HepG2 (cell line): ENCODE results near the gene MED22. TPM values are rescaled to one million over a fixed set of nuclear protein-coding genes. Genes with fewer than 3 reads are reported as not detected.

Experiments
- ARHGAP35 ChIP-seq: sonication (generic); formaldehyde crosslinking; IDR thresholded peaks from 2 replicates; pipeline ENCODE4 v1.9.0; 2022; ENCODE audit warnings: mild to moderate bottlenecking, inconsistent platforms, moderate library complexity, missing genetic modification reagents, borderline replicate concordance
- ATRX ChIP-seq: sonication (generic); formaldehyde crosslinking; IDR thresholded peaks from 2 replicates; pipeline ENCODE4 v1.4.0; 2020; ENCODE audit warnings: missing genetic modification reagents, borderline replicate concordance
- GATA4 ChIP-seq: sonication (generic); IDR thresholded peaks from 2 replicates; pipeline ENCODE4 v1.6.1; 2016; ENCODE audit warnings: antibody characterized with exemption, low read depth, borderline replicate concordance
- KMT2B ChIP-seq: IDR thresholded peaks from 2 replicates; pipeline ENCODE4 v1.6.1; 2016; ENCODE audit warnings: missing genetic modification reagents, missing compliant biosample characterization
- RBM39 ChIP-seq: fragments of 200-400 bp; formaldehyde crosslinking; IDR thresholded peaks from one replicate; pipeline ENCODE4 v1.6.1; 2018; ENCODE audit warnings: antibody characterized with exemption, mild to moderate bottlenecking, low read depth, low read length; ENCODE audit not compliant: poor library complexity, severe bottlenecking
- SMARCE1 ChIP-seq: fragments of 450-650 bp; IDR thresholded peaks from 2 replicates; pipeline ENCODE4 v1.6.1; 2017; ENCODE audit warnings: borderline replicate concordance
- SMC3 ChIP-seq: IDR thresholded peaks from 2 replicates; pipeline ENCODE4 v1.6.1; 2011; ENCODE audit warnings: low read length, improper control_type of control experiment
- ZKSCAN1 ChIP-seq: fragments of 150-350 bp; IDR thresholded peaks from 2 replicates; pipeline ENCODE4 v1.6.1; 2014; ENCODE audit warnings: low read length
- polyA plus RNA-seq, 8 experiments: library from polyadenylated mRNA; depleted of rRNA in 3 of 8; stranded (reverse) in 7 of 8; unstranded in 1 of 8; fragments of >200 nt; fragmentation: Illumina TruSeq in 4 of 8; extraction: Trizol in 4 of 8; gene quantifications; 2 replicates each; pipeline versions ENCODE4 v1.2.1 to v1.2.3, GENCODE V29; 2011 to 2016; ENCODE audit warnings: low read depth in 4 of 8, missing spikeins in 1 of 8, mixed read lengths in 1 of 8; ENCODE audit not compliant: insufficient read depth in 1 of 8
- total RNA-seq, 5 experiments: library from RNA; depleted of rRNA; stranded (reverse); fragments of >200 nt; fragmentation: Illumina TruSeq; extraction: Trizol; gene quantifications; 2 replicates each; pipeline ENCODE4 v1.2.3, GENCODE V29; 2016; ENCODE audit warnings: low read depth in 1 of 5
- TF ChIP-seq, protein P1 (sequence below): fragments of 450-650 bp; IDR thresholded peaks from 2 replicates; pipeline ENCODE4 v1.6.1; 2016
- TF ChIP-seq, protein P2 (sequence below): IDR thresholded peaks from 2 replicates; pipeline ENCODE4 v1.6.1; 2016
- TF ChIP-seq, protein P3 (sequence below): sonication (generic); formaldehyde crosslinking; IDR thresholded peaks from 2 replicates; pipeline ENCODE4 v1.4.0; 2020; ENCODE audit warnings: missing genetic modification reagents
- TF ChIP-seq, protein P4 (sequence below): sonication (generic); formaldehyde crosslinking; IDR thresholded peaks from 2 replicates; pipeline ENCODE4 v1.9.0; 2021; ENCODE audit warnings: missing genetic modification reagents, mild to moderate bottlenecking, borderline replicate concordance
- TF ChIP-seq, protein P5 (sequence below): sonication (generic); formaldehyde crosslinking; IDR thresholded peaks from 2 replicates; pipeline ENCODE4 v1.5.0; 2020; ENCODE audit warnings: missing genetic modification reagents
- TF ChIP-seq, protein P6 (sequence below): sonication (generic); formaldehyde crosslinking; IDR thresholded peaks from 2 replicates; pipeline ENCODE4 v1.8.0; 2022; ENCODE audit warnings: low read depth, missing genetic modification reagents
- TF ChIP-seq, protein P7 (sequence below): sonication (generic); formaldehyde crosslinking; IDR thresholded peaks from 2 replicates; pipeline ENCODE4 v1.4.0; 2020; ENCODE audit warnings: mild to moderate bottlenecking, missing genetic modification reagents
- TF ChIP-seq, protein P8 (sequence below): sonication (generic); formaldehyde crosslinking; conservative IDR thresholded peaks from 2 replicates; pipeline ENCODE4 v1.8.0; 2022; ENCODE audit warnings: missing genetic modification reagents

Gene MED22
- total and polyA plus RNA-seq, 2 of the 13 experiments (the other 11 are each of a cell fraction or from before 2014, with no cell fraction given), result 15.8 to 22.1 TPM

DNA sequence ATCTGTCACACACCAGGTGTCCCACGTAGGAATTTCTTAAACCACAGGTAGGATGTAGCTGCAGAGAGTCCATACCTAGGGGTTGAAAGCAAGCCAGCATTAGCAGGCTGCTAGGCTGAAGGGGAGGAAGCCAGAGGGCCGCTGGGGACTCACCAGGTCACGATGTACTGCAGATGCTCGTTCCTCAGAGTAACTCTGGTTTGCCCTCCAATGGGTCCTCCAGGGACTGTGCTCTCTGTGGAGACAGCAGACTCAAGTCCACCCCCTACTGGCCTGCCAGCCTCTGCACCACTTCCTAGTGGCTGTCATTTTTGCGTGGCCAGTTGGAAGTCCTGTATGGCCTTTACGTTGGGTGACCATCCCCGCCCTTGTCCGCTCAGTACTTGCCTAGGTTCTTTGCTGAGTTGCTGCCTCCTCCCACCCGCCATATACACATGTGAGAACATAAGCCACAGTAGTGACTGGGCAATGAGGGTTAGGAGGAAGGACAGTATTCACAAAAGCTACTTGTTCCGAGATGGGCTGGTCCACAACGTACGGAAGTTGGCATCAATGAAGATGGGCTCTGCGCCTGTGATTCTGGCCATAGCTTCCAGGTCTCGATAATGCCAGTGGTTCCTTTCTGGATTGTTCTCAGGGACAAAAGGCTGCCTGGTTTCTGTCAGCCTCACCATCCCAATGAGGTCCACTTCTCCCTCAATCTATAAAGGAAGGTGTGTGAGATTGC lies 4.1 kb upstream of the MED22 start (continued):
- TF ChIP-seq, protein P1, sequence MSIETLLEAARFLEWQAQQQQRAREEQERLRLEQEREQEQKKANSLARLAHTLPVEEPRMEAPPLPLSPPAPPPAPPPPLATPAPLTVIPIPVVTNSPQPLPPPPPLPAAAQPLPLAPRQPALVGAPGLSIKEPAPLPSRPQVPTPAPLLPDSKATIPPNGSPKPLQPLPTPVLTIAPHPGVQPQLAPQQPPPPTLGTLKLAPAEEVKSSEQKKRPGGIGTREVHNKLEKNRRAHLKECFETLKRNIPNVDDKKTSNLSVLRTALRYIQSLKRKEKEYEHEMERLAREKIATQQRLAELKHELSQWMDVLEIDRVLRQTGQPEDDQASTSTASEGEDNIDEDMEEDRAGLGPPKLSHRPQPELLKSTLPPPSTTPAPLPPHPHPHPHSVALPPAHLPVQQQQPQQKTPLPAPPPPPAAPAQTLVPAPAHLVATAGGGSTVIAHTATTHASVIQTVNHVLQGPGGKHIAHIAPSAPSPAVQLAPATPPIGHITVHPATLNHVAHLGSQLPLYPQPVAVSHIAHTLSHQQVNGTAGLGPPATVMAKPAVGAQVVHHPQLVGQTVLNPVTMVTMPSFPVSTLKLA, result no peak
- peak; percentile 39; the same call in 1 of the 2 replicates for TF ChIP-seq SMC3
- TF ChIP-seq, protein P2, sequence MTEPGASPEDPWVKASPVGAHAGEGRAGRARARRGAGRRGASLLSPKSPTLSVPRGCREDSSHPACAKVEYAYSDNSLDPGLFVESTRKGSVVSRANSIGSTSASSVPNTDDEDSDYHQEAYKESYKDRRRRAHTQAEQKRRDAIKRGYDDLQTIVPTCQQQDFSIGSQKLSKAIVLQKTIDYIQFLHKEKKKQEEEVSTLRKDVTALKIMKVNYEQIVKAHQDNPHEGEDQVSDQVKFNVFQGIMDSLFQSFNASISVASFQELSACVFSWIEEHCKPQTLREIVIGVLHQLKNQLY (CRISPR knock-in tag), result no peak
- TF ChIP-seq, protein P3, sequence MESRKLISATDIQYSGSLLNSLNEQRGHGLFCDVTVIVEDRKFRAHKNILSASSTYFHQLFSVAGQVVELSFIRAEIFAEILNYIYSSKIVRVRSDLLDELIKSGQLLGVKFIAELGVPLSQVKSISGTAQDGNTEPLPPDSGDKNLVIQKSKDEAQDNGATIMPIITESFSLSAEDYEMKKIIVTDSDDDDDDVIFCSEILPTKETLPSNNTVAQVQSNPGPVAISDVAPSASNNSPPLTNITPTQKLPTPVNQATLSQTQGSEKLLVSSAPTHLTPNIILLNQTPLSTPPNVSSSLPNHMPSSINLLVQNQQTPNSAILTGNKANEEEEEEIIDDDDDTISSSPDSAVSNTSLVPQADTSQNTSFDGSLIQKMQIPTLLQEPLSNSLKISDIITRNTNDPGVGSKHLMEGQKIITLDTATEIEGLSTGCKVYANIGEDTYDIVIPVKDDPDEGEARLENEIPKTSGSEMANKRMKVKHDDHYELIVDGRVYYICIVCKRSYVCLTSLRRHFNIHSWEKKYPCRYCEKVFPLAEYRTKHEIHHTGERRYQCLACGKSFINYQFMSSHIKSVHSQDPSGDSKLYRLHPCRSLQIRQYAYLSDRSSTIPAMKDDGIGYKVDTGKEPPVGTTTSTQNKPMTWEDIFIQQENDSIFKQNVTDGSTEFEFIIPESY, result peak; percentile 88; the same call in 1 of the 2 replicates
- TF ChIP-seq ARHGAP35 (CRISPR knock-in tag), result no peak
- TF ChIP-seq, protein P4, sequence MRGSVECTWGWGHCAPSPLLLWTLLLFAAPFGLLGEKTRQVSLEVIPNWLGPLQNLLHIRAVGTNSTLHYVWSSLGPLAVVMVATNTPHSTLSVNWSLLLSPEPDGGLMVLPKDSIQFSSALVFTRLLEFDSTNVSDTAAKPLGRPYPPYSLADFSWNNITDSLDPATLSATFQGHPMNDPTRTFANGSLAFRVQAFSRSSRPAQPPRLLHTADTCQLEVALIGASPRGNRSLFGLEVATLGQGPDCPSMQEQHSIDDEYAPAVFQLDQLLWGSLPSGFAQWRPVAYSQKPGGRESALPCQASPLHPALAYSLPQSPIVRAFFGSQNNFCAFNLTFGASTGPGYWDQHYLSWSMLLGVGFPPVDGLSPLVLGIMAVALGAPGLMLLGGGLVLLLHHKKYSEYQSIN (CRISPR knock-in tag), result no peak
- TF ChIP-seq, protein P5, sequence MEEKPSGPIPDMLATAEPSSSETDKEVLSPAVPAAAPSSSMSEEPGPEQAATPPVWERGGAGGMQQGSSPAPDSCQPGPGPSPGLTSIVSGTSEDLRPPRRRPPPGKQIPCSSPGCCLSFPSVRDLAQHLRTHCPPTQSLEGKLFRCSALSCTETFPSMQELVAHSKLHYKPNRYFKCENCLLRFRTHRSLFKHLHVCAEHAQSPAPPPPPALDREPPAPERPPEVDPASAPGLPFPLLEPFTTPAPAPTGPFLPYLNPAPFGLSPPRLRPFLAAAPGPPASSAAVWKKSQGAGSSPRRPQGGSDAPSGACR, result no peak
- TF ChIP-seq GATA4, result no peak
- TF ChIP-seq, protein P6, sequence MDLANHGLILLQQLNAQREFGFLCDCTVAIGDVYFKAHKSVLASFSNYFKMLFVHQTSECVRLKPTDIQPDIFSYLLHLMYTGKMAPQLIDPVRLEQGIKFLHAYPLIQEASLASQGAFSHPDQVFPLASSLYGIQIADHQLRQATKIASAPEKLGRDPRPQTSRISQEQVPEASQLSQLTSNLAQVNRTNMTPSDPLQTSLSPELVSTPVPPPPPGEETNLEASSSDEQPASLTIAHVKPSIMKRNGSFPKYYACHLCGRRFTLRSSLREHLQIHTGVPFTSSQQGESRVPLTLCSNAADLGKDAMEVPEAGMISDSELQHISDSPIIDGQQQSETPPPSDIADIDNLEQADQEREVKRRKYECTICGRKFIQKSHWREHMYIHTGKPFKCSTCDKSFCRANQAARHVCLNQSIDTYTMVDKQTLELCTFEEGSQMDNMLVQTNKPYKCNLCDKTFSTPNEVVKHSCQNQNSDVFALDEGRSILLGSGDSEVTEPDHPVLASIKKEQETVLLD (CRISPR knock-in tag), result no peak
- TF ChIP-seq, protein P7, sequence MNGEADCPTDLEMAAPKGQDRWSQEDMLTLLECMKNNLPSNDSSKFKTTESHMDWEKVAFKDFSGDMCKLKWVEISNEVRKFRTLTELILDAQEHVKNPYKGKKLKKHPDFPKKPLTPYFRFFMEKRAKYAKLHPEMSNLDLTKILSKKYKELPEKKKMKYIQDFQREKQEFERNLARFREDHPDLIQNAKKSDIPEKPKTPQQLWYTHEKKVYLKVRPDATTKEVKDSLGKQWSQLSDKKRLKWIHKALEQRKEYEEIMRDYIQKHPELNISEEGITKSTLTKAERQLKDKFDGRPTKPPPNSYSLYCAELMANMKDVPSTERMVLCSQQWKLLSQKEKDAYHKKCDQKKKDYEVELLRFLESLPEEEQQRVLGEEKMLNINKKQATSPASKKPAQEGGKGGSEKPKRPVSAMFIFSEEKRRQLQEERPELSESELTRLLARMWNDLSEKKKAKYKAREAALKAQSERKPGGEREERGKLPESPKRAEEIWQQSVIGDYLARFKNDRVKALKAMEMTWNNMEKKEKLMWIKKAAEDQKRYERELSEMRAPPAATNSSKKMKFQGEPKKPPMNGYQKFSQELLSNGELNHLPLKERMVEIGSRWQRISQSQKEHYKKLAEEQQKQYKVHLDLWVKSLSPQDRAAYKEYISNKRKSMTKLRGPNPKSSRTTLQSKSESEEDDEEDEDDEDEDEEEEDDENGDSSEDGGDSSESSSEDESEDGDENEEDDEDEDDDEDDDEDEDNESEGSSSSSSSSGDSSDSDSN (CRISPR knock-in tag), result 0 out of 2 replicates have a peak, but pooled peaks have one; percentile 17
- TF ChIP-seq ATRX, result no peak
- no peak for TF ChIP-seq RBM39
- no peak for TF ChIP-seq KMT2B (CRISPR knock-in tag)
- TF ChIP-seq SMARCE1, result no peak
- TF ChIP-seq ZKSCAN1, result no peak
- TF ChIP-seq, protein P8, sequence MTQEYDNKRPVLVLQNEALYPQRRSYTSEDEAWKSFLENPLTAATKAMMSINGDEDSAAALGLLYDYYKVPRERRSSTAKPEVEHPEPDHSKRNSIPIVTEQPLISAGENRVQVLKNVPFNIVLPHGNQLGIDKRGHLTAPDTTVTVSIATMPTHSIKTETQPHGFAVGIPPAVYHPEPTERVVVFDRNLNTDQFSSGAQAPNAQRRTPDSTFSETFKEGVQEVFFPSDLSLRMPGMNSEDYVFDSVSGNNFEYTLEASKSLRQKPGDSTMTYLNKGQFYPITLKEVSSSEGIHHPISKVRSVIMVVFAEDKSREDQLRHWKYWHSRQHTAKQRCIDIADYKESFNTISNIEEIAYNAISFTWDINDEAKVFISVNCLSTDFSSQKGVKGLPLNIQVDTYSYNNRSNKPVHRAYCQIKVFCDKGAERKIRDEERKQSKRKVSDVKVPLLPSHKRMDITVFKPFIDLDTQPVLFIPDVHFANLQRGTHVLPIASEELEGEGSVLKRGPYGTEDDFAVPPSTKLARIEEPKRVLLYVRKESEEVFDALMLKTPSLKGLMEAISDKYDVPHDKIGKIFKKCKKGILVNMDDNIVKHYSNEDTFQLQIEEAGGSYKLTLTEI, result no peak
